ENCODE measurements around the gene PTPN14.

- TF ChIP-seq CTCF (IDR thresholded peaks at IDR 0.05) (no peak), POLR2A (IDR thresholded peaks at IDR 0.05) (no peak)
Observed at GRCh38 chr1:214420833-214421232, 130.6 kb downstream of the PTPN14 start.
